C4-2B (cell line): ENCODE measurements around the gene PLXDC1.

ENCODE experiments used
- CTCF ChIP-seq: fragments of 450-650 bp; conservative IDR thresholded peaks from 2 replicates; pipeline ENCODE4 v1.5.1; 2017; ENCODE audit warnings: mild to moderate bottlenecking
- ZFX ChIP-seq: fragments of 450-650 bp; IDR thresholded peaks from 2 replicates; pipeline ENCODE4 v1.6.1; 2017

DNA sequence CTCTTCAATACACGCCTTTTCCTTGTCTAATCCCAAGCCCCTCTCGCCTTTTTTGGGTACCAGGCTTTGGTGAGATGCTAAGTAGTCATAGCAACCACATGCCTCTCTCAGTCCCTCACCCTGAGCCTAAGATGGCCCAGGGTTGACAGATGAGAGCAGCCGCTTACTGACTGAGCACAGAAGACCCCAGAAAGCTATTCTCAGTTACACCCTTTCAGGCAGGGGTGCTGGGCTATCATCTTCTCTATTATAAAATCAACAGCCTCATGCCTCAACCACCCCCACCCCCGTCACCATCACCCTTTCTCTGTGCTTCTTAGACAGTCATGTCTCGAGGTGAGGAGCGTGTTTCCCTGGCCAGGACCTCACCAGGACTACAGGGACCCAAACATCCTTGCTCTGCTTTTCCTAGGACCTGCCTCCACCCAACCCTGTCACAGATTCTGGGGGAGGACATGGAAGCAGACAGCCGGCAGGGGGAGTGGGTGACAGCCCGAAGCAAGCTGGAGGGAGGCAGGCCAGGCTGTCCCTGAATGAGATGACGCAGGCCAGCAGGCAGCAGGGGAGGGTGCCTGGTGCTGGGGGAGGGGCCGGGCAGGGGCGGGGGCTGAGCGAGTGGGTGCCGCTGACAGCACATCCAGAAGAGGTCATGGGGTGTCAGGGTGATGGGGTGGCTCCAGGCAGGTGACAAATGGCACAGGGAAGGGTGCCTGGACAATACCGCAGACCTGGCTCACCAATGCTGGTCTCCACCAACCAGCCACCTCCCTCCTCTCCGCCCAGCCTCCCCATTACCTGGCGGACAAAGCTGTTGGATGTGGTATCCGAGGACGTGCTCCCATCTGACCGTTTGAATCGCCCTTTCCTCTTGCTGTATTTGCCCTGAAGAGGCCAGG, 42.9 kb upstream of the PLXDC1 start:
- no peak for TF ChIP-seq CTCF
- TF ChIP-seq ZFX: no peak
